WTC11 (cell line): ENCODE measurements around the gene INPP5K.

Experiments used
- CTCF ChIP-seq: fragments of 200-600 bp; IDR thresholded peaks from 2 replicates; pipeline ENCODE4 v1.8.0; 2022; ENCODE audit warnings: antibody characterized with exemption
- ZBTB21 ChIP-seq: sonication (generic); formaldehyde crosslinking; IDR thresholded peaks from 2 replicates; pipeline ENCODE4 v1.8.1; 2023; ENCODE audit warnings: mild to moderate bottlenecking, missing genetic modification reagents, borderline replicate concordance
- ZMAT4 ChIP-seq: fragments of 250-450 bp; sonication (Bioruptor Pico); IDR thresholded peaks from 2 replicates; pipeline ENCODE4 v1.9.0; 2021; ENCODE audit warnings: mild to moderate bottlenecking

DNA sequence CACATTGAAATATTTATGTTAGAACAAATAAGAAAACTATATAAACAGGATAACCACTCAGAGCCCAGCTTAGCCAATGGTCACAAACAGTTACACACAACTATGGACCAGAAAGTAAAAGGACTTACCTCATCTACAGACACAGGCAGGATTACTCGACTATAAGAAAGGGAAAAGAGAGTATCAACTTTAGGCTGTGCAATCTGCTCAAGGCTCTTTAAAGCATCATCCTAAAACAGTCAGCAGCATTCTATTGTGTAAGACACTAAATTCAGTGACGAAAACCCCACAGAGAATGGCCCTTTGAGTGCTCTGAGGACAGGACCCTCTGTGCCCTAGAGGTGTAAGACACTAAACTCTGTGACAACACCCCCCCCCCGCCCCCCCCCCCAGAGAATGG, 42.0 kb upstream of the INPP5K start:
- no peak for TF ChIP-seq CTCF
- no peak for TF ChIP-seq ZMAT4 (CRISPR knock-in tag)
- no peak for TF ChIP-seq ZBTB21 (CRISPR knock-in tag)
